ENCODE results near the gene CDO1.

Gene CDO1

GRCh38 chr5:115806986-115807653, 9.3 kb downstream of the CDO1 start:
- Histone ChIP-seq H3K79me2 (ENCODE audit: control insufficient read depth, insufficient read depth, low read length) (no peaks in the 10 kb centered on the region), H3K4me3 (ENCODE audit: low read length) (no peak overlapping the region), H4K5ac (ENCODE audit: low read length) (no peak overlapping the region), H3K56ac (ENCODE audit: low read length) (no peak overlapping the region), H3K23ac (ENCODE audit: low read length) (no peak overlapping the region), H3K18ac (ENCODE audit: low read length) (no peak overlapping the region), H2BK5ac (ENCODE audit: low read length) (no peak overlapping the region), H2BK15ac (replicated peaks; ENCODE audit: low read depth) (no peak overlapping the region), H3K79me1 (ENCODE audit: low read length) (no peaks in the 10 kb centered on the region), H3K9ac (ENCODE audit: low read length) (no peak overlapping the region), H3K4me2 (ENCODE audit: low read length) (no peak overlapping the region), H3K4ac (ENCODE audit: low read depth, low read length) (no peak overlapping the region), H4K8ac (ENCODE audit: low read depth, low read length) (no peak overlapping the region), H3K36me3 (ENCODE audit: control insufficient read depth, insufficient read depth, low read length) (no peaks in the 10 kb centered on the region), H3K27me3 (ENCODE audit: insufficient read depth, low read length, poor library complexity) (no peaks in the 10 kb centered on the region), H3K27ac (ENCODE audit: low read depth, low read length) (no peak overlapping the region), H3K4me1 (ENCODE audit: control insufficient read depth, low read depth, low read length) (no peaks in the 10 kb centered on the region), H2BK120ac (ENCODE audit: low read depth, low read length) (no peak overlapping the region), H2AK5ac (ENCODE audit: low read length) (no peak overlapping the region)
- WGBS (ENCODE audit: extremely low coverage, insufficient coverage, low lambda C conversion rate), result no CpG with 5 or more reads among the region's 2 CpGs
- DNase-seq, result peak; percentile 80

DNA sequence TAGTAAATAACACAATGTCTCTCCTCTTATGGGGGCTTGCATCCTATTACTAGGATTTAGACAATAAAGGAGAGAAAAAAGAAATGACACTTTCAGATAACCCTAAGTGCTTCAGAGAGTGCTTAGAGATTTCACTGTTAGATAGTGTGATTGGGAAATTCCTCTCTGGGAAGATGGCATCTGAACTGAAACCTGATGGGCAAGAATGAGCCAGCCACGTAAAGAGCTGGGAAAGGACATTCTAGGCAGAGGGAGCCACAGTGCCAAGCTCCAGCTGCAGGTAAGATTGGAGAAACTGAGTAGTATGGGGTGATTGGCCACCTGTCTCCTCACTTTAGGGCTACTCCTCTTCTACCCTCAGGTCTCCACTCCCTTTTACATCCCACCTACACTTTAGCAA, 14.5 kb downstream of the CDO1 start:
- Histone ChIP-seq H3K79me1 (ENCODE audit: low read length) (no peaks in the 10 kb centered on the region), H4K8ac (ENCODE audit: low read depth, low read length) (no peak overlapping the region), H3K4me1 (ENCODE audit: control insufficient read depth, low read depth, low read length) (no peaks in the 10 kb centered on the region), H4K5ac (ENCODE audit: low read length) (no peak overlapping the region), H3K18ac (ENCODE audit: low read length) (no peak overlapping the region), H3K4ac (ENCODE audit: low read depth, low read length) (no peak overlapping the region), H3K23ac (ENCODE audit: low read length) (no peak overlapping the region), H3K56ac (ENCODE audit: low read length) (no peak overlapping the region), H3K27ac (ENCODE audit: low read depth, low read length) (no peak overlapping the region), H3K4me3 (ENCODE audit: low read length) (no peak overlapping the region), H2BK5ac (ENCODE audit: low read length) (no peak overlapping the region), H3K79me2 (ENCODE audit: control insufficient read depth, insufficient read depth, low read length) (no peaks in the 10 kb centered on the region), H3K27me3 (ENCODE audit: insufficient read depth, low read length, poor library complexity) (no peaks in the 10 kb centered on the region), H3K4me2 (ENCODE audit: low read length) (no peak overlapping the region), H3K9ac (ENCODE audit: low read length) (no peak overlapping the region), H2BK120ac (ENCODE audit: low read depth, low read length) (no peak overlapping the region), H2BK15ac (replicated peaks; ENCODE audit: low read depth) (no peak overlapping the region), H3K36me3 (ENCODE audit: control insufficient read depth, insufficient read depth, low read length) (no peaks in the 10 kb centered on the region), H2AK5ac (ENCODE audit: low read length) (no peak overlapping the region)
- WGBS (ENCODE audit: extremely low coverage, insufficient coverage, low lambda C conversion rate), result no CpG with 5 or more reads among the region's 1 CpG
- peak; percentile 33 for DNase-seq

DNA sequence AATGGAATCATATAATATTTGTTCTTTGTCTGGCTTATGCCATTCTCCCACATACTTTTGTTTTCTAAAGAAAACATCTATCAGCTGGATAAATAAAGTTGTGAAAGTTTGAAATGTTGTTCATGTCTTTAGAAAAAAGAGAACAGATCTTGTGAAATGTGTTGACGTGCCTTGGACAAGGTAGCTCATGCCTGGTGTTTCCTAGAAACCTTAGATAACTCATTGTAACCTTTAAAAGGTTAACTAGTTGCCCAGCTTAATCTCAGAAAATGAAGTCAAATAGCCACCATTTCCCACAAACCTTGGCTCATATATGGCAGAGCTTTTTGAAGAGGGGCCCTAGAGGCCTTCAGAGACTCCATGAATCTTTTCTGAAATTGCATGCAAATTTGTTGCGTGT, 15.3 kb downstream of the CDO1 start:
- Histone ChIP-seq H3K27ac (ENCODE audit: low read depth, low read length) (no peak overlapping the region), H3K56ac (ENCODE audit: low read length) (no peak overlapping the region), H3K9ac (ENCODE audit: low read length) (no peak overlapping the region), H2BK120ac (ENCODE audit: low read depth, low read length) (no peak overlapping the region), H3K79me1 (ENCODE audit: low read length) (no peaks in the 10 kb centered on the region), H3K79me2 (ENCODE audit: control insufficient read depth, insufficient read depth, low read length) (no peaks in the 10 kb centered on the region), H3K4me1 (ENCODE audit: control insufficient read depth, low read depth, low read length) (no peaks in the 10 kb centered on the region), H3K18ac (ENCODE audit: low read length) (no peak overlapping the region), H2AK5ac (ENCODE audit: low read length) (no peak overlapping the region), H2BK5ac (ENCODE audit: low read length) (no peak overlapping the region), H3K23ac (ENCODE audit: low read length) (no peak overlapping the region), H3K4ac (ENCODE audit: low read depth, low read length) (no peak overlapping the region), H3K4me3 (ENCODE audit: low read length) (no peak overlapping the region), H3K27me3 (ENCODE audit: insufficient read depth, low read length, poor library complexity) (no peaks in the 10 kb centered on the region), H4K5ac (ENCODE audit: low read length) (no peak overlapping the region), H3K4me2 (ENCODE audit: low read length) (no peak overlapping the region), H4K8ac (ENCODE audit: low read depth, low read length) (no peak overlapping the region), H2BK15ac (replicated peaks; ENCODE audit: low read depth) (no peak overlapping the region), H3K36me3 (ENCODE audit: control insufficient read depth, insufficient read depth, low read length) (no peaks in the 10 kb centered on the region)
- DNase-seq, result no peak
- no CpG with 5 or more reads among the region's 2 CpGs for WGBS (ENCODE audit: extremely low coverage, insufficient coverage, low lambda C conversion rate)

DNA sequence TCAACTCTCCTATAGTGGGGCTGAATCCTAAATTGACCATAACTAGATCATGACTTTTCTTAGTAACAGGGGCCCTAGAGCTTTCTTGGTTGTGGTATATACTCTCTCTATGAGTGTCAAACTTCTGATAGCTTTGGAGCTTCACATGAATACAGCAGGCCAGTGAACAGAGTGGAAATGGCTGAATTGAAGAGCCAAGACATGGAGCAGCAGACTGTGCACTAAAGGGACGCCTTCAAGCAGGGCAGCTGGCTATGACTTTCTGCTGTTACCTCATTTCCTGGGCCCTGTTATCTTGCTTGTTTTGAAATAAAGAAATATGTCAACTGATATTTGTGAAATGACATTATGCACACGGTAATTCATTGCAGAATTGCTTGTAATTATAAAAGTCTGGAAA, 16.4 kb downstream of the CDO1 start:
- no CpG with 5 or more reads among the region's 2 CpGs for WGBS (ENCODE audit: extremely low coverage, insufficient coverage, low lambda C conversion rate)
- H3K4me2 ChIP-seq (ENCODE audit: low read length), result no peak overlapping the region
- no peaks in the 10 kb centered on the region for H3K36me3 ChIP-seq (ENCODE audit: control insufficient read depth, insufficient read depth, low read length)
- H3K18ac ChIP-seq (ENCODE audit: low read length), result no peak overlapping the region
- DNase-seq, result no peak
- no peak overlapping the region for H3K4me3 ChIP-seq (ENCODE audit: low read length)
- H2BK15ac ChIP-seq (replicated peaks; ENCODE audit: low read depth), result no peak overlapping the region
- H4K5ac ChIP-seq (ENCODE audit: low read length), result no peak overlapping the region
- H3K79me1 ChIP-seq (ENCODE audit: low read length), result no peaks in the 10 kb centered on the region
- H2AK5ac ChIP-seq (ENCODE audit: low read length), result no peak overlapping the region
- no peak overlapping the region for H4K8ac ChIP-seq (ENCODE audit: low read depth, low read length)
- H2BK5ac ChIP-seq (ENCODE audit: low read length), result no peak overlapping the region
- no peak overlapping the region for H3K27ac ChIP-seq (ENCODE audit: low read depth, low read length)
- H3K23ac ChIP-seq (ENCODE audit: low read length), result no peak overlapping the region
- H2BK120ac ChIP-seq (ENCODE audit: low read depth, low read length), result no peak overlapping the region
- no peak overlapping the region for H3K56ac ChIP-seq (ENCODE audit: low read length)
- no peak overlapping the region for H3K4ac ChIP-seq (ENCODE audit: low read depth, low read length)
- H3K27me3 ChIP-seq (ENCODE audit: insufficient read depth, low read length, poor library complexity), result no peaks in the 10 kb centered on the region
- no peaks in the 10 kb centered on the region for H3K79me2 ChIP-seq (ENCODE audit: control insufficient read depth, insufficient read depth, low read length)
- no peaks in the 10 kb centered on the region for H3K4me1 ChIP-seq (ENCODE audit: control insufficient read depth, low read depth, low read length)
- no peak overlapping the region for H3K9ac ChIP-seq (ENCODE audit: low read length)

DNA sequence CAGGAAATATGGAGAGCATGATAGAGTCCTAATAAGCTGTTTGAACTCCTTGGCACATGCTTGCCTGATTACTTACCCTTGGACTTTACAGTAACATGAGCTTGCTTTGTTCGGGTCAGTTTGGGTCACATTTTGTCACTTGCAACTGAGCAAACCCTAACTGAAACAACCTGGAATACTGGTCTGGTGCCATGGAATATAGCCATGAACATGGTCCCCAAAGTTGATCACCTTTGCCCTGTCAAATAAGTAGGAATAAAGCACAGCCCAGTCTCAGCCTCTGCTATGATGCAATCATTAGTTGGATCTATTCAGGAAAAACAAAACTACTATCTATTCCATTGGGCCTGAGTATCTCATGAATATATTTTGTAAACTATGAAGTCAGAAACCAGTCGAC, 18.2 kb downstream of the CDO1 start:
- DNase-seq, result no peak
- Histone ChIP-seq H3K79me1 (ENCODE audit: low read length) (no peaks in the 10 kb centered on the region), H3K36me3 (ENCODE audit: control insufficient read depth, insufficient read depth, low read length) (no peaks in the 10 kb centered on the region), H3K4ac (ENCODE audit: low read depth, low read length) (no peak overlapping the region), H3K4me1 (ENCODE audit: control insufficient read depth, low read depth, low read length) (no peaks in the 10 kb centered on the region), H2BK15ac (replicated peaks; ENCODE audit: low read depth) (no peak overlapping the region), H2BK120ac (ENCODE audit: low read depth, low read length) (no peak overlapping the region), H3K18ac (ENCODE audit: low read length) (no peak overlapping the region), H4K8ac (ENCODE audit: low read depth, low read length) (no peak overlapping the region), H3K4me2 (ENCODE audit: low read length) (no peak overlapping the region), H3K79me2 (ENCODE audit: control insufficient read depth, insufficient read depth, low read length) (no peaks in the 10 kb centered on the region), H3K27ac (ENCODE audit: low read depth, low read length) (no peak overlapping the region), H3K23ac (ENCODE audit: low read length) (no peak overlapping the region), H3K56ac (ENCODE audit: low read length) (no peak overlapping the region), H3K9ac (ENCODE audit: low read length) (no peak overlapping the region), H3K4me3 (ENCODE audit: low read length) (no peak overlapping the region), H3K27me3 (ENCODE audit: insufficient read depth, low read length, poor library complexity) (no peaks in the 10 kb centered on the region), H4K5ac (ENCODE audit: low read length) (no peak overlapping the region), H2AK5ac (ENCODE audit: low read length) (no peak overlapping the region), H2BK5ac (ENCODE audit: low read length) (no peak overlapping the region)
- WGBS (ENCODE audit: extremely low coverage, insufficient coverage, low lambda C conversion rate), result no CpG with 5 or more reads among the region's 2 CpGs

DNA sequence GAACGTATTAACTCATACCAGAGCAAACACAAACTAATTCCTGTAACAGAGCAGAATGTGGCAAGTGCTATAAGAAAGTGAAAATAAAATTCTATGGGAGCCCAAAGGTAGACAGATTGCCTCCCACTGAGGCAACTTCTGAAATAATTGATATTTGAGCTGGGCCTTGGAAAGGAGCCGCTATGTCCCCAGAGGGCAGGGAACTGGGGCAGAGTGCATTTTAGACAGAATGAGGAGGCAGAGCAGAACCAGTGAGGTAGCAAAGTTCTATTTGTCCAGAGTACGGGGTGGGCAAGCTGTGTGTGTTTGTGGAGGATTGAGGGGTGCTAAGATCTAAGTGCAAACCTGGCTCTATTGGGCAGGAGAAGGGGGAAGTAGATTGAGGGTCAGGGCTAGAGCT, 19.8 kb downstream of the CDO1 start:
- no peaks in the 10 kb centered on the region for H3K36me3 ChIP-seq (ENCODE audit: control insufficient read depth, insufficient read depth, low read length)
- no peak overlapping the region for H2BK15ac ChIP-seq (replicated peaks; ENCODE audit: low read depth)
- H3K79me2 ChIP-seq (ENCODE audit: control insufficient read depth, insufficient read depth, low read length), result no peaks in the 10 kb centered on the region
- H4K8ac ChIP-seq (ENCODE audit: low read depth, low read length), result no peak overlapping the region
- no peak for DNase-seq
- no peak overlapping the region for H3K23ac ChIP-seq (ENCODE audit: low read length)
- H3K4me1 ChIP-seq (ENCODE audit: control insufficient read depth, low read depth, low read length), result no peaks in the 10 kb centered on the region
- H3K56ac ChIP-seq (ENCODE audit: low read length), result no peak overlapping the region
- H2BK120ac ChIP-seq (ENCODE audit: low read depth, low read length), result no peak overlapping the region
- no CpG with 5 or more reads among the region's 3 CpGs for WGBS (ENCODE audit: extremely low coverage, insufficient coverage, low lambda C conversion rate)
- H2AK5ac ChIP-seq (ENCODE audit: low read length), result no peak overlapping the region
- H2BK5ac ChIP-seq (ENCODE audit: low read length), result no peak overlapping the region
- H3K4me3 ChIP-seq (ENCODE audit: low read length), result no peak overlapping the region
- H3K4ac ChIP-seq (ENCODE audit: low read depth, low read length), result no peak overlapping the region
- H3K27ac ChIP-seq (ENCODE audit: low read depth, low read length), result no peak overlapping the region
- H3K79me1 ChIP-seq (ENCODE audit: low read length), result no peaks in the 10 kb centered on the region
- H4K5ac ChIP-seq (ENCODE audit: low read length), result no peak overlapping the region
- no peaks in the 10 kb centered on the region for H3K27me3 ChIP-seq (ENCODE audit: insufficient read depth, low read length, poor library complexity)
- H3K9ac ChIP-seq (ENCODE audit: low read length), result no peak overlapping the region
- no peak overlapping the region for H3K4me2 ChIP-seq (ENCODE audit: low read length)
- no peak overlapping the region for H3K18ac ChIP-seq (ENCODE audit: low read length)

All from mesendoderm (in vitro differentiated cells).